Activated CD4-positive, CD25-positive, alpha-beta regulatory T cell treated with anti-CD3 and anti-CD28 coated beads, Interleukin-2, amount 50 U/mL, for 16 hours (primary cell): ENCODE results near the gene N4BP3.
A peak's percentile ranks its signal among the peaks of the same experiment; 100 is the strongest.

Experiments
- DNase-seq: peaks from one replicate; pipeline ENCODE4 v3.0.0-alpha.2; 2020; ENCODE audit warnings: low read depth, low spot score

Gene N4BP3

GRCh38 chr5:178098685-178099084 lies 14.6 kb upstream of the N4BP3 start:
- no peak for DNase-seq

DNA sequence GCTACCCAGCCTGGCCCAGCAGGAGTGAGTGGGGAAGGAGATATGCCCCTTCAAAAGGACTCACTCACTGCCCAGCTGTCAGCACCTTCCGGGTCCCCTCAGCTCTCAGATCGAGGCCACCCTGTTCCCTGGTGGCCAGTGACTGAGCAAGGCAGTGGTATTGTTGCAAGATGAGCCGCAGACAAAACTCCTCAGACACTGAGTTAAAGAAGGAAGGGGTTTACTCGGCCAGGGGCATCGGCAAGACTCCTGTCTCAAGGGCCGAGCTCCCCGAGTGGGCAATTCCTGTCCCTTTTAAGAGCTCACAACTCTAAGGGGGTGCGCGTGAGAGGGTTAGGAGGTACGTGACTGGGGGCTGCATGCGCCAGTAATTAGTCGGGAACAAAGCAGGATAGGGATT lies 9.7 kb upstream of the N4BP3 start:
- no peak for DNase-seq

DNA sequence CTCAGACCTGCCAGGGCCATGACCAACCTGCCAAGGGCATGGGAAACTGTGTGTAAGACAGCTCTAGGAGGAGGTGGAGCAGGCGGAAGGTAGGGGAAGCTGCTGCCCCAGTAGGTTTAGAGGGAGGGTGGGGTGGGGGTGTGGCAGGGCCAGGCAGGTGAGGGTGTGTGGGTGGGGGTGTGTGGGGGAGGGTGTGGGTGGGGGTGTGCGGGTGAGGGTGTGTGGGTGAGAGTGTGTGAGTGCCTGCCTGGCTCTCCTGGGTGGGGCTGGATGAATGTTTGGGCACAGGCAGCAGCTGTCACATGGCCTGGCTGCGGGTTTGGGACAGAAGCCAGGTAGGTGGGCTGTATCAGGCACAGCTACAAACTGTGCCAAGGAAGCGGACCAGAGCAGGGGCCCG lies 8.8 kb upstream of the N4BP3 start:
- DNase-seq: no peak

DNA sequence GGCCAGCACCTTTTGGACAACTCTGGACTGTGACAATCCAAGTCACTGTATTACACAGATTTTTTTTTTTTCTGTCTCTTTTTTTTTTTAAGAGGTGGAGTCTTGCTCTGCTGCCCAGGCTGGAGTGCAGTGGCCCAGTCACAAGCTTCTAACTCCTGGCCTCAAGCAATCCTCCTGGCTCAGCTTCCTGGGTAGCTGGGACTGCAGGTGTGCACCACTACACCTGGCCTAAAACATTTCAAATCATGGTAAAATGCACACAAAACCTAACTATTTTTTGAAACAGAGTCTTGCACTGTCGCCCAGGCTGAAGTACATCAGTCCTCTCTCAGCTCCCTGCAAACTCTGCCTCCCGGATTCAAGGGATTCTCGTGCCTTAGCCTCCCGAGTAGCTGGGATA lies 7.2 kb upstream of the N4BP3 start:
- no peak for DNase-seq

DNA sequence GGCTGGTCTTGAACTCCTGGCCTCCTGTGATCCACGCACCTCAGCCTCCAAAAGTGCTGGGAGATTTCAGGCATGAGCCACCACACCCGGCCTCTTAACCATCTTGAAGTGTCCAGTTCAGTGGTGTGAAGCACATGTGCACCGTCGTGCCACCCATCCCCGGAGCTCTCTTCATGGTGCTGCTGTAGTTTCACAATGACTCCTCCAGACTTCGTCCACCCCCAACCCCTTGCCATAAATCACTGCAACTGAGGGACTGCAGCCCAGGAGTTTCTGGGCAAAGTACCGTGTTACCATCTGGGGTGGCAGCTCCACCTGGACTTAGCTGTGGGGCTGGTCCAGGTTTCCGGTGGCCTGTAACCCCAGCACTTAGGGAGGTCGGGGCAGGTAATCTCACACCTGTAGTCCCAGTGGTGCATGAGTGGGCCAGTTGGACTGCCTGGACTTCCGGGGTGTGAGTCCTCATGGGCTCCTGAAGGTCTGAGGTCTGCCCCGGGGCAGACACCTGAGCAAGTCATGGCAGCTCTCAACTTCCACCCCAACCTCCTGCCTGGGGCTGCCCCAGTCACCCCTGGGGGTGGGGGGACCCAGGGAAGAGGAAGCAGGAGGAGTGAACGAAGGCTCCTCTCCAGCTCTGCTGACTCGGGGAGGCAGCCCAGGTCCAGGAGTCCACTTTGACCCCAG lies 6.6 kb upstream of the N4BP3 start:
- no peak for DNase-seq

DNA sequence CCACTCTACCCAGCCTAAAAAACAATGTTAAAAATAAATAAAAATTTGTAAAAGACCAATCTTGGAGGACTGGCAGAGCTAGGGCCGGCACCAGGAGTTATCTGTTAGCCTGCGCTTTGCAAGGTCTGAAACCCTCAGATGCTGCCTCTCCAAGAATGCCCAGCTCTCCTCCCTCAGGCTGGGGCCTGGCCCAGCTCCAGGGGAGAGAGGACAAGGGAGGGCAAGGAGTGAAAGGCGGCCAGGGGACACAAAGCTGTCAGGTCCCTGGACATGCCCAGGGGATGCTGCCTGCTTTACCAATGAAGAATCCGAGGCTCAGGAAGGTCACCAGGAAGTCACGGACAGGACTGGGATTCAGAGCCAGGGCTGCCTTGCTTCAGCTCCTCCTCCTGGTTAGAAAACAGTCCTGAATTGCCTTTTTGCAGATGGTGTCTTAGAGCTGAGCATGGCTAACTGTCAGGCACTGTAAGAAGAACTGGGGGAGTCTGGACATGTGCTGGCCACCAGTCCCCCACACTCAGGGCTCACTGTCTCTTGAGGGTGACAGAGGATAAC lies 5.5 kb upstream of the N4BP3 start:
- no peak for DNase-seq

- no peak for DNase-seq
Observed at GRCh38 chr5:178108446-178108845, 4.9 kb upstream of the N4BP3 start.

GRCh38 chr5:178108966-178109365 lies 4.4 kb upstream of the N4BP3 start:
- no peak for DNase-seq

DNA sequence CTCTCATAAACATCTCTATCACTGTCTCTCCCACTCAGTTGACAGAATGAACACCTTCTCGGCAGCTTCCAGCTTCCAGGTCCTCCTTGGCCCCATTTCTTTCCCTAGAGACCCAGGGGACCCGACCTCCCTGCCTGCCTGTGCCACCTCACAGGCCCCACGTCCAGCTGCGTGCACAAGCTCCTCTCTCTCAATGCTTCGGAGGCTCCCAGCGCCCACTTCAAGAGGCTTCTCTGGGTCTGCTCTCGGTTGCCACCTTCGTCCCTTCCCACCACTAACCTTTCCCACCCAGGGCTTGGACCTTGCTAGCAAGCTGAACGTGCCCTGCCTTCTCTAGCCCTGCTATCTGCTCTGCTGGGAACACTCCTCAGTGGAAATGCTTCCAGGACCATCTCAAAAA lies 2.8 kb upstream of the N4BP3 start:
- no peak for DNase-seq

- no peak for DNase-seq
Observed at GRCh38 chr5:178111925-178112324, 1.4 kb upstream of the N4BP3 start.

DNA sequence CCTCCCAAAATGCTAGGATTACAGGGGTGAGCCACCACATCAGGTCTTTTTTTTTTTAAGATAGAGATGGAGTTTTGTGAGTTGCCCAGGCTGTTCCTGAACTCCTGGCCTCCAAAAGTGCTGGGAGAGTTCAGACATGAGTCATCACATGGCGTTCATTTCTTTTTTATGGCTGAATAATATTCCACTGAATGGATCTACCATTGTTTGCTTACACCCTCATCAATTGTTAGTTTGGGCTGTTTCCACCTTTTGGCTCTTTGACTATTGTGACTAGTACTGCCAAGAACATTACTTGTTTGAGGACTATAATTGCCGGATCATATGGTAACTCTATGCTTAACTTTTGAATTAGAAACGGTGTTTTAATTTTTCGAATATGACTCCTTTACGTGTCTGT lies 787 bp upstream of the N4BP3 start:
- no peak for DNase-seq

DNA sequence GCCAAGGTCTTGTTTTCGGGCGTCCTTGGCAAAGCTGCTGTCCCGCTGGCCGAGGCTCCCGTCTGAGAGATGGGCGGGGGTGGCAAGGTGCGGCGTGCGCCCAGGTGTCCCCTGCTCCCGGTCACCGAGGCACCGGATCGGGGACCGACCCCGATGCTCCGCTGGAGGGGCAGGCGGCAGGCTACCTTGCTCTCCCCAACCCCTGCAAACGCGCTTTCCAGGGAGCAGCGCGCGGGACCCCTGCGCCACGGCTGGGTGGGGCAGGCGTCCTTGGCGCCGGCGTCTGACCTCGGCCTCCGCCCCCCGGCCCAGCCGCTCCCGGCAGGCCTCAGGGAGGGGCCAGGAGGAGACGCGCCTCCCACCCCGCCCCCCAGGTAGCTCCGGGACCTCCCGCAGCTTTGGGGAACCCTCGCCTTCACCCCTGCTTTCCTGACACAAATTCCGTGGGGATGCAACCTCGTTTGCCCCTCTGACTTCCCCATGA lies 551 bp downstream of the N4BP3 start:
- DNase-seq: no peak

- DNase-seq: no peak
Observed at GRCh38 chr5:178114325-178115135, 1.2 kb downstream of the N4BP3 start.

DNA sequence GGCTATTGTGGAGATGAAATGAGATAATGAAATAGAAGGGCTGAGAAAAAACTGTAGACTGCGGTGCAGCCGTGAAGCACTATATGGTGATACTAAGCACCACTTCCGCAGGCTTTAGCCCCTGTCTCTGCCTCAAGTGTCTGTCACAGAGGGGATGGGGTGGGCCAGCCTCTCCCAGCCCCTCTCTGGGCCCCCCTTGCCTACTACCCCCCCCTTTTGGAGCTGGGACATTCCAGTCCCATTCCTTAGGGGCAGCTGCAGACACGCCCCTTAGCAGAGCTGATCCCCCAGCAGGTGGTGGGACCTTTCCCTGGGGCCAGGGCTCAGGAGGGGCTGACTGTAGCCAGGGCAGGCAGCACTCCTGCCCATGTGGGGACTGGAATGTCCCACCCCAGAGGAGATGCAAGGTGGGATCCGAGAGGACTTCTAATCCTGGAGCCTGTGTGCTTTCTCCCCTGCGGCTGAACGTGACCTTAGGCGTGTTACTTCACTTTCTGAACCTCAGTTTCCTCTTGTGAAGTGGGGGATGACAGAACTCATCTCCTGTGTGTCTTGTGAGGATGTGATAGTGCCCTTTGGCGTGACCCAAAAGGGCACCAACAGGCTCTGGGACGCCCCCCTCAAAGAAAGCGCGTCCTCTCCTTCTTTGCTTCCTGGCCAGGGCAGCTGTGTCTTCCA lies 1.9 kb downstream of the N4BP3 start:
- DNase-seq: no peak

GRCh38 chr5:178115814-178116142 lies 2.4 kb downstream of the N4BP3 start:
- DNase-seq: no peak

- DNase-seq: peak; percentile 30
Observed at GRCh38 chr5:178116143-178116885, 3.0 kb downstream of the N4BP3 start.

DNA sequence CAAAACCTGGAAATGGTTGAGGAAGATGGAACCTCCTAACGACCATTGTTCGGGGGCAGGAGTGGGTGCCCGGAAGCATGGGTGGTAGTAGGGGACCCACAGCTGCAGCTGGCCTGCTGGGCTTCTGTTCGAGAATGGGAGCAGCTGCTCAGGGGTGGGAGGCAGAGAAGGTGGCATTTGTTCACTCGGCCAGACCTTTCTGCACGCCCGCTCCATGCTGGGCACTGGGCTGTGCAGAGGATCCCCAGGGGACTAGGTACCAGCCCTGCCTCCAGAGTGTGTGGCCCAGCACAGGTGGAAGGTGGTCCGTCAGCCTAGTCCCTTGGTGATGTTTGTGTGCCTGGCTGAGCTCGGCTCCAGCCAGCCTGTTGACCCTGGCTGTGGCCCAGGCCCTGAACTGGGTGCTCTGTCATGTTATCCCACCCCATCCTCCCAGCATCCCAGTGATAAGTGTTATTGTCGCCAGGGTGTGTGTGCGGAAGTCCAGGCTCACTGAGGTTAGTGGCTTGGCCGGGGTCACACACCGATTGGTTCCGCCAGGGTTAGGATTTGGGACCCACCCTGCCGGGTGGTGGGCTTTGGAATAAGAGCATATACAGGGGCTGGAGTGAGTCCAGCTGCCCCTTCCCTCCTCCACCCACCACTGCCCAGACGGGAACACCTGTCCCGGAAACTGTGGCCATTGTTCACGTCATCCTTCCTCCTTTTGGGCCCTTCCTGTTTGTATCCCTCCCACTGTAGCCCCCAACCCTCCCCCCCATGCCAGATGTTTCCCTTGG lies 4.8 kb downstream of the N4BP3 start:
- DNase-seq: no peak

DNA sequence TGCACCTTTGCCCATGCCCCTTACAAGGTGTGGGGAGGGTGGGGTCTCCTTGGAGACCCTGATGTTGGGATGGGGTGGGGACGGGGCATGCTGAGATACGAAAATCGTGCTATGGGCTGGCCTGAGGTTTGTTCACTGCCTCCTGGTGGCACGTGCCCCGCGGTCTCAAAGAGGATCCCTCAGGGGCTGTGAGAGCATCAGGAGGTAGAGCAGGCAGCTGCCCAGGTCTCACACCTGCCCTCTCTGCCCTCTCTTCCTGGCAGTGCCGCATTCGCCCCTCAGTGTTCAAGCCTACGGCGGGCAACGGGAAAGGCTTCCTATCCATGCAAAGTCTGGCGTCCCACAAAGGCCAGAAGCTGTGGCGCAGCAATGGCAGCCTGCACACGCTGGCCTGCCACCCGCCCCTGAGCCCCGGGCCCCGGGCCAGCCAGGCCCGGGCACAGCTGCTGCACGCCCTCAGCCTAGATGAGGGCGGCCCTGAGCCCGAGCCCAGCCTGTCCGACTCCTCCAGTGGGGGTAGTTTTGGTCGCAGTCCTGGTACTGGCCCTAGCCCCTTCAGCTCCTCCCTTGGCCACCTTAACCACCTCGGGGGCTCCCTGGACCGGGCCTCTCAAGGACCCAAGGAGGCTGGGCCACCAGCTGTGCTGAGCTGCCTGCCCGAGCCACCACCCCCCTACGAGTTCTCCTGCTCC lies 6.7 kb downstream of the N4BP3 start:
- DNase-seq: no peak

DNA sequence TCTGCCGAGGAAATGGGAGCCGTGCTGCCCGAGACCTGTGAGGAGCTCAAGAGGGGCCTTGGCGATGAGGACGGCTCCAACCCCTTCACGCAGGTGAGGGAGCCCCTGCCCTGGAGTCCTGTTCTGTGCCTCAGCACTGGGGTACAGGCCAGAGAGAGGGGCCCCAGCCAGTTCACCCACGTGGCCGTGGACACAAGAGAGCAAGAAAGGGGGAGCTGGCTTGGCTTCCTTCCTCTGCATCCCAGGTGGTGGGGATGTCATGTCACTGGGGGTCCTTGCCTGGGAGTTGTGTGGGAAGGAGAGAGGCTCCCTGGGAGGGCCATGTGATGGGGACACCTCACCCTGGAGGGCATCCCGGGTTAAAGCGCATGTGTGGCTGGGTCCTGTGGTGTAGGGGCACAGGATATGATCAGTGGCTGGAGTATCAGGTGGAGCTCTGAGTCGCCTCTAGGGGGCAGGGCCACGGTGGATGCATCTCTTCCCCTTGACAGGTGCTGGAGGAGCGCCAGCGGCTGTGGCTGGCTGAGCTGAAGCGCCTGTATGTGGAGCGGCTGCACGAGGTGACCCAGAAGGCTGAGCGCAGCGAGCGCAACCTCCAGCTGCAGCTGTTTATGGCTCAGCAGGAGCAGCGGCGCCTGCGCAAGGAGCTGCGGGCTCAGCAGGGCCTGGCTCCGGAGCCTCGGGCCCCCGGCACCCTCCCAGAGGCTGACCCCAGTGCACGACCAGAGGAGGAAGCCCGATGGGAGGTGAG lies 7.5 kb downstream of the N4BP3 start:
- peak; percentile 58 for DNase-seq
